Epithelial cell of esophagus (primary cell): ENCODE measurements around the gene STIMATE.

Experiments used
- DNase-seq: peaks from one replicate; pipeline ENCODE4 v3.0.0; 2010; ENCODE audit warnings: low read depth
- H3K4me3 ChIP-seq: 2 replicates; pipeline ENCODE4 v1.5.1; 2011; ENCODE audit warnings: mild to moderate bottlenecking, low read length, control low read depth
- CTCF ChIP-seq: IDR thresholded peaks from 2 replicates; pipeline ENCODE4 v1.5.1; 2011; ENCODE audit warnings: low read depth, mild to moderate bottlenecking, low read length, control low read depth, inconsistent platforms; ENCODE audit not compliant: insufficient read depth; ENCODE audit errors: missing control alignments

The STIMATE gene

GRCh38 chr3:52895418-52895817 is 1.9 kb downstream of the STIMATE start:
- DNase-seq, result peak; percentile 20
- TF ChIP-seq CTCF, result no peak

GRCh38 chr3:52894756-52895155 is 2.6 kb downstream of the STIMATE start:
- TF ChIP-seq CTCF, result no peak
- no peak for DNase-seq
- no peak overlapping the region for H3K4me3 ChIP-seq

More at GRCh38 chr3:52895418-52895817, 1.9 kb downstream of the STIMATE start:
- no peak overlapping the region for H3K4me3 ChIP-seq

- H3K4me3 ChIP-seq, result no peak overlapping the region
- no peak for DNase-seq
- TF ChIP-seq CTCF, result no peak
Measured at GRCh38 chr3:52893723-52894122, 3.6 kb downstream of the STIMATE start.

GRCh38 chr3:52892625-52893311 is 4.6 kb downstream of the STIMATE start:
- DNase-seq, result no peak

GRCh38 chr3:52892290-52892624 is 5.1 kb downstream of the STIMATE start:
- DNase-seq, result no peak
- no peak overlapping the region for H3K4me3 ChIP-seq
- TF ChIP-seq CTCF, result no peak

More at GRCh38 chr3:52892625-52893311, 4.6 kb downstream of the STIMATE start:
- TF ChIP-seq CTCF, result no peak
- no peak overlapping the region for H3K4me3 ChIP-seq

GRCh38 chr3:52891615-52892081 is 5.7 kb downstream of the STIMATE start:
- no peak for TF ChIP-seq CTCF
- DNase-seq, result peak; percentile 28
- H3K4me3 ChIP-seq, result no peak overlapping the region

GRCh38 chr3:52891164-52891563 is 6.2 kb downstream of the STIMATE start:
- DNase-seq, result no peak
- TF ChIP-seq CTCF, result no peak
- H3K4me3 ChIP-seq, result no peak overlapping the region
